DMS53 treated with DMSO at 0.1 percent for 48 hours (cell line): ENCODE data around the gene KRT3.

ENCODE experiments used
- DNase-seq: peaks from one replicate; lab custom pipeline; 2025; ENCODE audit not compliant: unreplicated experiment; lab: John Stamatoyannopoulos, UW

The KRT3 gene

GRCh38 chr12:52783563-52784316, 12.2 kb downstream of the KRT3 start:
- no peak for DNase-seq

- DNase-seq = no peak
Observed at GRCh38 chr12:52782502-52782901, 13.4 kb downstream of the KRT3 start.

GRCh38 chr12:52781399-52782082, 14.4 kb downstream of the KRT3 start:
- DNase-seq = no peak

GRCh38 chr12:52779914-52780313, 16.0 kb downstream of the KRT3 start:
- no peak for DNase-seq

GRCh38 chr12:52778833-52779232, 17.1 kb downstream of the KRT3 start:
- DNase-seq = no peak

GRCh38 chr12:52777566-52777965, 18.4 kb downstream of the KRT3 start:
- no peak for DNase-seq

GRCh38 chr12:52776913-52777395, 19.0 kb downstream of the KRT3 start, which contains the start of gene KRT76:
TSS of gene KRT76 (minus strand) at chr12:52777345. CDS start at chr12:52777291, 54 bp downstream.
- no peak for DNase-seq

GRCh38 chr12:52776435-52776834, 19.5 kb downstream of the KRT3 start:
- no peak for DNase-seq

GRCh38 chr12:52774629-52775250, 21.2 kb downstream of the KRT3 start:
- no peak for DNase-seq

- no peak for DNase-seq
Observed at GRCh38 chr12:52772772-52773171, 23.1 kb downstream of the KRT3 start.

- no peak for DNase-seq
Observed at GRCh38 chr12:52772188-52772587, 23.7 kb downstream of the KRT3 start.

- DNase-seq = no peak
Observed at GRCh38 chr12:52771505-52771904, 24.4 kb downstream of the KRT3 start.

GRCh38 chr12:52771088-52771487, 24.8 kb downstream of the KRT3 start:
- DNase-seq = no peak

GRCh38 chr12:52769946-52770345, 26.0 kb downstream of the KRT3 start:
- no peak for DNase-seq

GRCh38 chr12:52769354-52769753, 26.6 kb downstream of the KRT3 start:
- no peak for DNase-seq

GRCh38 chr12:52768479-52769200, 27.3 kb downstream of the KRT3 start:
- no peak for DNase-seq

GRCh38 chr12:52767427-52767826, 28.5 kb downstream of the KRT3 start:
- no peak for DNase-seq

GRCh38 chr12:52767020-52767379, 28.9 kb downstream of the KRT3 start:
- DNase-seq = no peak

GRCh38 chr12:52766351-52767019, 29.4 kb downstream of the KRT3 start:
- no peak for DNase-seq

GRCh38 chr12:52765702-52766101, 30.2 kb downstream of the KRT3 start:
- DNase-seq = no peak

GRCh38 chr12:52763991-52764390, 31.9 kb downstream of the KRT3 start:
- no peak for DNase-seq
